Vagina (tissue), 2 donors: ENCODE measurements around the gene LIMA1. TPM values are rescaled to one million over a fixed set of nuclear protein-coding genes. Genes with fewer than 3 reads are reported as not detected.

Source experiments
- DNase-seq, 2 donors: peaks; one replicate each; pipeline ENCODE4 v3.0.0-alpha.2; 2017; ENCODE audit errors: extremely low spot score in 2 of 2
- H3K27ac ChIP-seq: fragments of 200-600 bp; sonication (generic); one replicate; pipeline ENCODE4 v1.5.1; 2019
- H3K27me3 ChIP-seq: fragments of 200-600 bp; sonication (generic); one replicate; pipeline ENCODE4 v1.5.1; 2019
- H3K36me3 ChIP-seq, 2 donors: fragments of 200-600 bp; sonication (generic); one replicate each; pipeline ENCODE4 v1.5.1; 2017 to 2019
- H3K4me1 ChIP-seq: fragments of 200-600 bp; sonication (generic); one replicate; pipeline ENCODE4 v1.5.1; 2019
- H3K4me3 ChIP-seq, 2 donors: fragments of 200-600 bp; sonication (generic); 1 replicate in 1 of 2; 2 replicates in 1 of 2; pipeline ENCODE4 v1.5.1; 2016 to 2019
- H3K9me3 ChIP-seq: fragments of 200-600 bp; sonication (generic); one replicate; pipeline ENCODE4 v1.5.1; 2019
- CTCF ChIP-seq, 3 experiments: fragments of 450-650 bp in 2 of 3; fragments of 200-600 bp in 1 of 3; sonication (generic) in 1 of 3; IDR thresholded peaks; one replicate each; pipeline ENCODE4 v1.5.1; 2017 to 2019; ENCODE audit warnings: antibody characterized with exemption in 3 of 3, mild to moderate bottlenecking in 2 of 3, moderate library complexity in 2 of 3
- POLR2A ChIP-seq, 2 donors: fragments of 450-650 bp; IDR thresholded peaks; one replicate each; pipeline ENCODE4 v1.6.1; 2017; ENCODE audit warnings: antibody characterized with exemption in 2 of 2, mild to moderate bottlenecking in 2 of 2, moderate library complexity in 2 of 2
- POLR2AphosphoS5 ChIP-seq, 2 donors: sonication (generic); formaldehyde crosslinking; IDR thresholded peaks; one replicate each; pipeline ENCODE4 v1.9.0; 2017; ENCODE audit warnings: antibody characterized with exemption in 2 of 2, mild to moderate bottlenecking in 2 of 2, low read depth in 1 of 2; ENCODE audit not compliant: insufficient read depth in 1 of 2
- intact Hi-C: fragments of 100-400 bp; cut with DNase I; formaldehyde crosslinking; loops from one replicate; pipeline ENCODE4 v1.15.1; 2023
- total RNA-seq: library from RNA; depleted of rRNA; stranded (reverse); fragments of >200 nt; gene quantifications from one replicate; pipeline ENCODE4 v1.2.3, GENCODE V29; 2016

LIMA1 gene
- total RNA-seq, 1 donor from 2014 or later, result 99.2 TPM

DNA sequence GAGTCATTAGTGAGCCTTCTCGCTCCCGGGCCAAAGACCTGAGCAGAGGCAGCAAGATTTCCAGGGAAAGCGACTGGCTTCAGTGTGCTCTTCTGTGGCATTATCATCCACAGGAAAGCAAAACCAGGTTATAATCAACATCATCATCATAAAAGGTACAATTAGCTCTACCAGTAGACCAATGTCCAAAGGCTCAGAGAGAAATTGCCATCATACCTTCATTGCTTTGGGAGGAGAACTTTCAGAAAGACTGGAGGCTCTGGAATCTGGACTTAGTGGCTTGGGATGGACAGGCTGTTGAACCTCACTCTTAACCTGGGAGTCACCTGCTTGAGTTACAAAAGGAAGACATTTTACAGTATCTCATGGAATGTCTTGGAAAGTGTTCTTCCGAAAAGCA, 91.1 kb downstream of the LIMA1 start:
- Histone ChIP-seq H3K9me3 (no peaks in the 10 kb centered on the region), H3K36me3 (peaks cover 0 to 9% of the 10 kb centered on the region in 2 donors), H3K4me1 (peaks cover 46% of the 10 kb centered on the region), H3K27ac (no peak overlapping the region), H3K27me3 (no peaks in the 10 kb centered on the region), H3K4me3 (no peak overlapping the region)
- intact Hi-C loops, result no loop called here
- no peak for DNase-seq
- TF ChIP-seq POLR2AphosphoS5 (IDR thresholded peaks at IDR 0.05; ENCODE audit: insufficient read depth in 1 of 2, low read depth in 1 of 2) (no peak), POLR2A (IDR thresholded peaks at IDR 0.05) (no peak), CTCF (IDR thresholded peaks at IDR 0.05) (no peak)

GRCh38 chr12:50190859-50191258, 92.5 kb downstream of the LIMA1 start:
- no peak for DNase-seq
- H3K36me3 ChIP-seq, result peaks cover 0 to 9% of the 10 kb centered on the region in 2 donors
- intact Hi-C loops, result no loop called here

DNA sequence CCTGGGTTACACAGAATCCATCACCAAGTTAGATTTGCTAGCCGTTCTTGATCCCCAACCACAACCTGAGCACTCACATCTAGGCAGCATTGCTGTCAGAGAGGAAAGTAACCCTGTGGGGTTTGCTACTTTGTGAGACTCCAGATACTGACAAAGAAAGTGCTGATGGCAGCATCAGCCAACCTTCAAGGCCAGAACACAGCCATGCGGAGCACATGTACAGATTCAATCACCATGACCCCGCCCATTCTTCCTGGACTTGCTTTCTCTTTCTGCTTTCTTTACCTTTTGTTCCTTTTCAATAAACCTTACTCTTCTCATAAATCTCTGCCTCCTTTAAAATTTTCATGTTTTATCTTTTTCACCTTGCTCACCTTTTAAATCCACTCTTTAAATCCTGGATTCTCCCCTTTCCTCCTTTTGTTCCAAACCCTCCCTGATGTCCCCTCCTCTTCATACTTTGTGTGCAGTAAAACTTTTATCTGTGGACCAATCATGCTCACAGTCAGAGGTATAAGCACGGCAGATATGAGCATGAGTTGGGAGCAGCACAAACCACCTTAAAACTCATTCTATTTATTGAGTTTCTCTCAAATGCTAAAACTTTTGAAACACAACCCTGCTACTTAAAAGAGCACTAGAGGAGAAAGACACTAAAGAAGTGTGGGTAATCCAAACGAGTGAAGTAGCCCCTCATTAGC, 94.3 kb downstream of the LIMA1 start:
- TF ChIP-seq POLR2AphosphoS5 (IDR thresholded peaks at IDR 0.05; ENCODE audit: insufficient read depth in 1 of 2, low read depth in 1 of 2) (no peak), POLR2A (IDR thresholded peaks at IDR 0.05) (no peak), CTCF (IDR thresholded peaks at IDR 0.05) (no peak)
- peaks cover 0 to 12% of the 10 kb centered on the region in 2 donors for H3K36me3 ChIP-seq
- intact Hi-C loops, result no loop called here
- no peak for DNase-seq
- H3K27ac ChIP-seq, result peak overlapping the region; percentile 15
- H3K9me3 ChIP-seq, result no peaks in the 10 kb centered on the region
- no peaks in the 10 kb centered on the region for H3K27me3 ChIP-seq
- peaks cover 53% of the 10 kb centered on the region for H3K4me1 ChIP-seq
- H3K4me3 ChIP-seq, result no peak overlapping the region

More at GRCh38 chr12:50190859-50191258, 92.5 kb downstream of the LIMA1 start:
- Histone ChIP-seq H3K9me3 (no peaks in the 10 kb centered on the region), H3K27ac (no peak overlapping the region), H3K4me1 (peaks cover 46% of the 10 kb centered on the region), H3K27me3 (no peaks in the 10 kb centered on the region), H3K4me3 (no peak overlapping the region)
- no peak for TF ChIP-seq POLR2A (IDR thresholded peaks at IDR 0.05)
- TF ChIP-seq POLR2AphosphoS5 (IDR thresholded peaks at IDR 0.05; ENCODE audit: insufficient read depth in 1 of 2, low read depth in 1 of 2), result no peak
- TF ChIP-seq CTCF (IDR thresholded peaks at IDR 0.05), result no peak

- Histone ChIP-seq H3K27ac (peak overlapping the region; percentile 15), H3K9me3 (no peaks in the 10 kb centered on the region), H3K36me3 (peaks cover 0 to 12% of the 10 kb centered on the region in 2 donors), H3K4me1 (peaks cover 60% of the 10 kb centered on the region), H3K4me3 (no peak overlapping the region), H3K27me3 (no peaks in the 10 kb centered on the region)
- intact Hi-C loops, result no loop called here
- no peak for DNase-seq
- TF ChIP-seq POLR2AphosphoS5 (IDR thresholded peaks at IDR 0.05; ENCODE audit: insufficient read depth in 1 of 2, low read depth in 1 of 2), result no peak
- TF ChIP-seq CTCF (IDR thresholded peaks at IDR 0.05), result no peak
- no peak for TF ChIP-seq POLR2A (IDR thresholded peaks at IDR 0.05)
These were observed 95.0 kb downstream of the LIMA1 start for GRCh38 chr12:50188241-50188781.
